Ovary (tissue), 3 donors: Measurements from ENCODE around the gene MDM2.

ENCODE experiments used
- EP300 ChIP-seq: sonication (generic); formaldehyde crosslinking; IDR thresholded peaks from one replicate; pipeline ENCODE4 v1.6.1; 2017; ENCODE audit warnings: antibody characterized with exemption
- POLR2A ChIP-seq: fragments of 450-650 bp; IDR thresholded peaks from one replicate; pipeline ENCODE4 v1.6.1; 2017; ENCODE audit warnings: antibody characterized with exemption, mild to moderate bottlenecking, moderate library complexity
- TF ChIP-seq, protein P1 (sequence below), 3 donors: fragments of 450-650 bp in 2 of 3; fragments of 200-600 bp in 1 of 3; IDR thresholded peaks; one replicate each; pipeline versions ENCODE4 v1.5.1 to v1.8.0; 2016 to 2022; ENCODE audit warnings: antibody characterized with exemption in 3 of 3, mild to moderate bottlenecking in 1 of 3
- donor health status: DM: no; HTN: no; CAD: no.

DNA sequence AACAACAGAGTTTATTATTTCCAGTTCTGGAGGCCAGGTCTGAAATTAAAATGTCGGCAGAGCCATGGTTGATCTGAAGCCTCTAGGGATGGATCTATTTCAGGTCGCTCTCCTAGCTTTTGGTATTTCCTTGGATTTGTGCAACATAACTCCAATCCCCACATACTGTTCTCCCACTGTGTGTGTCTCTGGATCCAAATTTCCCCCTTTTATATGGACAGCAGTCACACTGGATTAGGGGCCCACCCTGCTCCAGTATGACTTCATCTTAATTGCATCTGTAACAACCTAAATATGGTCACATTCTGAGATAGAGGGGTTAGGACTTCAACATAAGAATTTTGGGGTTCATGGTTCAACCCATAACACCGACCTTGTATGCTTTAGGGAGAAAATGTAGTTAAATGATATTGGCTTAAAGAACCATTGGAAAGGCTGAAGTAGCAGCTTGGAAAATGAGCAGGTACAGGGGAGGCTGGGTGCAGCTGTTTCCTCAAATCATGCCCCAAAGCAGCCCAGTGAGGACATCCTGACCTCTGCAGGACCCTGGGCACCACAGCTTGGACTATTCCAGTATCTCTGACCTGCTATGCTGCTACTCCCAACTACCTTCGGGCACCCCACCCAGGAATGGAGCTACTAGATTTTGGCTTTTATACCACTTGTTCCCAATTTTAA, 13.9 kb upstream of the MDM2 start:
- TF ChIP-seq, protein P1, sequence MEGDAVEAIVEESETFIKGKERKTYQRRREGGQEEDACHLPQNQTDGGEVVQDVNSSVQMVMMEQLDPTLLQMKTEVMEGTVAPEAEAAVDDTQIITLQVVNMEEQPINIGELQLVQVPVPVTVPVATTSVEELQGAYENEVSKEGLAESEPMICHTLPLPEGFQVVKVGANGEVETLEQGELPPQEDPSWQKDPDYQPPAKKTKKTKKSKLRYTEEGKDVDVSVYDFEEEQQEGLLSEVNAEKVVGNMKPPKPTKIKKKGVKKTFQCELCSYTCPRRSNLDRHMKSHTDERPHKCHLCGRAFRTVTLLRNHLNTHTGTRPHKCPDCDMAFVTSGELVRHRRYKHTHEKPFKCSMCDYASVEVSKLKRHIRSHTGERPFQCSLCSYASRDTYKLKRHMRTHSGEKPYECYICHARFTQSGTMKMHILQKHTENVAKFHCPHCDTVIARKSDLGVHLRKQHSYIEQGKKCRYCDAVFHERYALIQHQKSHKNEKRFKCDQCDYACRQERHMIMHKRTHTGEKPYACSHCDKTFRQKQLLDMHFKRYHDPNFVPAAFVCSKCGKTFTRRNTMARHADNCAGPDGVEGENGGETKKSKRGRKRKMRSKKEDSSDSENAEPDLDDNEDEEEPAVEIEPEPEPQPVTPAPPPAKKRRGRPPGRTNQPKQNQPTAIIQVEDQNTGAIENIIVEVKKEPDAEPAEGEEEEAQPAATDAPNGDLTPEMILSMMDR (IDR thresholded peaks at IDR 0.05): no peak
- TF ChIP-seq EP300 (no peak), POLR2A (no peak)
